AG09309 (cell line): ENCODE measurements around the gene DNAI1.

Source experiments
- DNase-seq: peaks from one replicate; pipeline ENCODE4 v3.0.0-alpha.2; 2010; ENCODE audit warnings: low read depth
- H3K4me3 ChIP-seq: 2 replicates; pipeline ENCODE4 v1.5.1; 2011; ENCODE audit warnings: mild to moderate bottlenecking, low read depth, low read length, moderate library complexity; ENCODE audit not compliant: control insufficient read depth
- TF ChIP-seq, protein P1 (sequence below): IDR thresholded peaks from 2 replicates; pipeline ENCODE4 v1.5.1; 2011; ENCODE audit warnings: mild to moderate bottlenecking, low read depth, low read length, inconsistent platforms; ENCODE audit not compliant: insufficient read depth, control insufficient read depth; ENCODE audit errors: missing control alignments

Gene DNAI1

DNA sequence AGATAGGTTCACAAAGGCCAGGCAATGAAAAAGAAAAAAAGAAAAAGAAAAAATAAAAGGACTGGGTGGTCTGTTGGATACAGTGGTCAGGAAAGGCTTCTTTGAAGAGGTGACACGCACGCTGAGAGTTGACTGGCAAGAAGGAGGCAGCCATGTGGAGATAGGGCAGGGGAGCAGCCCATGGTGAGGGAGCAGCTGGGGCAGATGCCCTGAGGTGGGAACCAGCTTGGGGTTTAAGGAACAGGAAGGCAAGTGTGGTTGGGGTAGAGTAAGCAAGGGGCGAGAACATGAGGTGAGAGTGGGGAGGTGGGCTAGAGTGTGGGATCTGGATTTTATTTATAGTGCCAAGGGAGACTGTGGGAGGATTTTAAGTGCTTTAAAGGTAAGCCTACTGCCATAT is 57.4 kb downstream of the DNAI1 start:
- no peak for DNase-seq
- H3K4me3 ChIP-seq = no peak overlapping the region
- TF ChIP-seq, protein P1, sequence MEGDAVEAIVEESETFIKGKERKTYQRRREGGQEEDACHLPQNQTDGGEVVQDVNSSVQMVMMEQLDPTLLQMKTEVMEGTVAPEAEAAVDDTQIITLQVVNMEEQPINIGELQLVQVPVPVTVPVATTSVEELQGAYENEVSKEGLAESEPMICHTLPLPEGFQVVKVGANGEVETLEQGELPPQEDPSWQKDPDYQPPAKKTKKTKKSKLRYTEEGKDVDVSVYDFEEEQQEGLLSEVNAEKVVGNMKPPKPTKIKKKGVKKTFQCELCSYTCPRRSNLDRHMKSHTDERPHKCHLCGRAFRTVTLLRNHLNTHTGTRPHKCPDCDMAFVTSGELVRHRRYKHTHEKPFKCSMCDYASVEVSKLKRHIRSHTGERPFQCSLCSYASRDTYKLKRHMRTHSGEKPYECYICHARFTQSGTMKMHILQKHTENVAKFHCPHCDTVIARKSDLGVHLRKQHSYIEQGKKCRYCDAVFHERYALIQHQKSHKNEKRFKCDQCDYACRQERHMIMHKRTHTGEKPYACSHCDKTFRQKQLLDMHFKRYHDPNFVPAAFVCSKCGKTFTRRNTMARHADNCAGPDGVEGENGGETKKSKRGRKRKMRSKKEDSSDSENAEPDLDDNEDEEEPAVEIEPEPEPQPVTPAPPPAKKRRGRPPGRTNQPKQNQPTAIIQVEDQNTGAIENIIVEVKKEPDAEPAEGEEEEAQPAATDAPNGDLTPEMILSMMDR = no peak

DNA sequence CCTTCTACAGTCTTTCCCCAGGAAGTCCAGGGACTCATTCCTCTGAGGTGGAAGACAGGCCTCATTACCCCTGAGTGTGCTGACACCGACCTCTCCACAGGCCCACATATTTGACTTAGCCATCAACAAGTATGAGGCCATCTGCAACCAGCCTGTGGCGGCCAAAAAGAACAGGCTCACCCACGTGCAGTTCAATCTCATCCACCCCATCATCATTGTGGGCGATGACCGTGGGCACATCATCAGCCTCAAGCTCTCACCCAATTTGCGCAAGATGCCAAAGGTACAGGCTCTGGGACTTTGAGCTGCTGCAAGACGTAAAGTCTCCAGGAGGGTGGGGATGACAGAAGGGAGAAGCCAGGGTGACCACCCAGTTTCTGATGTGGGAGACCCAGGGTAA is 58.6 kb downstream of the DNAI1 start:
- TF ChIP-seq, protein P1 = no peak
- H3K4me3 ChIP-seq = no peak overlapping the region
- DNase-seq = no peak

- DNase-seq = no peak
- TF ChIP-seq, protein P1 = no peak
- no peak overlapping the region for H3K4me3 ChIP-seq
These were observed 59.6 kb downstream of the DNAI1 start for GRCh38 chr9:34518110-34518616.

- TF ChIP-seq, protein P1 = no peak
- DNase-seq = no peak
- H3K4me3 ChIP-seq = no peak overlapping the region
These were observed 60.3 kb downstream of the DNAI1 start for GRCh38 chr9:34518896-34519295.

DNA sequence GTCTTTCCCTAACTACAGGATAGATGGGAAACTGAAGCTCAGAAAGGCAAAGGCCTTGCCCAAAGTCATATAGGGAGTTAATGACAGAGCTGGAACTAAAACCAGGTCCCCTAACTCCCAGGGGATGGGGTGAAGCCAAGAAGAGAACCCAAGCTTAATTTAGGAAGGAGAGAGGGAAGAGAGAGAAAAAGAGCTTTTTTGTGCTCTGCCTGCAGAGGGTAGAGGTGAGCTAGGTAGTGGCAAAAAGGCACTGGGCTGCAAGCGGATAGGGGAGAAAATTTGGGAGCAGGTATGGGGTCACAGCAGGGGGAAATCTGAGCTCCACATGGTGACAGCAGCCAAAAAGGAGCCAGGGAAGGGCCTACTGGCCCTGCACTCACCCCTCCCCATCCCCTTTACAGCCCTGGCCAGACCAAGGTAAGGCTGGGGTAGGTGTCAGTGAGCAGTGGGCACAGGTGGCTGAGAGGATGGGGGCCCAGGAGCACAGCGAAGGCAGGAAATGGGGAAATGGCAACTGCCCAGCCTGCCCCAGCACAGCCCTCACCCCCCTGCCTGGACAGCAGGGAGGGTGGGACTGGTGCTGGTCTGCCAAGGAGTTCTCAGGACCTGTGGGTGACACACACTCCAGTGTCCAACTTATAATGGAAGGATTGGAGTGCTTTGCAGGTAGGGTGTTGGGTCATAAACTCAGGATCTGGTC is 60.9 kb downstream of the DNAI1 start:
- no peak overlapping the region for H3K4me3 ChIP-seq
- DNase-seq = no peak
- TF ChIP-seq, protein P1 = no peak

- TF ChIP-seq, protein P1 = no peak
- H3K4me3 ChIP-seq = no peak overlapping the region
- DNase-seq = no peak
These were observed 61.5 kb downstream of the DNAI1 start for GRCh38 chr9:34520096-34520495.
